HCT116 (cell line): ENCODE data around the gene GLYR1. TPM values are rescaled to one million over a fixed set of nuclear protein-coding genes. Genes with fewer than 3 reads are reported as not detected.
A peak's percentile ranks its signal among the peaks of the same experiment; 100 is the strongest.

Experiments
- ATAC-seq: fragments of 200-7000 bp; cut with Tn5 transposase; 2 replicates; pipeline ENCODE4 v1.9.1; 2020; ENCODE audit warnings: mild to moderate bottlenecking, moderate library complexity
- BruUV-seq: library from RNA; stranded (reverse); fragments of 400-500 nt; replicated peaks from 2 replicates; lab custom pipeline; 2021; lab: Mats Ljungman, UMichigan
- CTCF ChIA-PET: fragments of 300-600 bp; sonication (Branson Sonifier 250); formaldehyde crosslinking; loops from one replicate; lab custom pipeline; 2021; ENCODE audit warnings: antibody characterized with exemption; lab: Charles Lee
- POLR2A ChIA-PET: fragments of 300-600, 350-600 bp; sonication (Branson Sonifier 250); formaldehyde crosslinking; loops from one replicate; lab custom pipeline; 2021; ENCODE audit warnings: antibody characterized with exemption; lab: Charles Lee
- RAD21 ChIA-PET, 2 experiments: fragments of 300-600 bp; sonication (Branson Sonifier 250); formaldehyde crosslinking; loops; one replicate each; lab custom pipeline; 2023; ENCODE audit warnings: low total read pairs in 2 of 2; ENCODE audit not compliant: uncharacterized antibody in 2 of 2, unreplicated experiment in 2 of 2, low non-redundant PET in 1 of 2; lab: Charles Lee
- DNase-seq: peaks from one replicate; pipeline ENCODE4 v3.0.0-alpha.2; 2010; ENCODE audit warnings: low read depth, low spot score
- H2AFZ ChIP-seq: fragments of 200-600 bp; shearing (Covaris generic), sonication (generic); 2 replicates; pipeline ENCODE4 v1.6.1; 2017; ENCODE audit warnings: low read depth, mixed run types, mixed read lengths, antibody characterized with exemption, low read length; ENCODE audit not compliant: poor library complexity, severe bottlenecking
- H3K27ac ChIP-seq: 2 replicates; pipeline ENCODE4 v1.5.1; 2012; ENCODE audit warnings: low read depth, low read length
- H3K27me3 ChIP-seq: fragments of 200-600 bp; sonication (generic); 2 replicates; pipeline ENCODE4 v1.6.1; 2016; ENCODE audit warnings: mixed run types, low read length, mixed read lengths; ENCODE audit not compliant: insufficient read depth
- H3K36me3 ChIP-seq, 2 experiments: fragments of 200-500 bp in 1 of 2; fragments of 200-600 bp in 1 of 2; sonication (Bioruptor generic) in 1 of 2; sonication (generic) in 1 of 2; 2 replicates each; pipeline versions ENCODE4 v1.5.1 to v1.6.1; 2014 to 2016; ENCODE audit warnings: low read length in 2 of 2, inconsistent platforms in 1 of 2, mixed read lengths in 1 of 2, mixed run types in 1 of 2; ENCODE audit not compliant: insufficient read depth in 2 of 2, control insufficient read depth in 1 of 2
- H3K4me1 ChIP-seq, 2 experiments: fragments of 200-600 bp in 1 of 2; sonication (generic) in 1 of 2; 2 replicates each; pipeline versions ENCODE4 v1.5.1 to v1.6.1; 2012 to 2017; ENCODE audit warnings: low read length in 2 of 2, inconsistent platforms in 1 of 2, mild to moderate bottlenecking in 1 of 2, mixed read lengths in 1 of 2, mixed run types in 1 of 2, moderate library complexity in 1 of 2; ENCODE audit not compliant: insufficient read depth in 2 of 2, control insufficient read depth in 1 of 2
- H3K4me2 ChIP-seq: fragments of 200-600 bp; sonication (generic); 2 replicates; pipeline ENCODE4 v1.6.1; 2017; ENCODE audit warnings: mixed run types, low read length, mixed read lengths
- H3K4me3 ChIP-seq, 2 experiments: fragments of 200-600 bp in 1 of 2; sonication (generic) in 1 of 2; replicated peaks in 1 of 2; 2 replicates each; pipeline ENCODE4 v1.5.1; 2011 to 2016; ENCODE audit warnings: low read length in 2 of 2, control low read depth in 1 of 2, low read depth in 1 of 2, mild to moderate bottlenecking in 1 of 2, mixed read lengths in 1 of 2, mixed run types in 1 of 2
- H3K79me2 ChIP-seq: fragments of 200-600 bp; sonication (generic); 2 replicates; pipeline ENCODE4 v1.6.1; 2017; ENCODE audit warnings: mild to moderate bottlenecking, mixed run types, low read length, moderate library complexity, mixed read lengths; ENCODE audit not compliant: insufficient read depth
- H3K9ac ChIP-seq: fragments of 200-600 bp; sonication (generic); 2 replicates; pipeline ENCODE4 v1.6.1; 2016; ENCODE audit warnings: low read length, mixed read lengths
- H3K9me2 ChIP-seq: fragments of 200-600 bp; sonication (generic), shearing (Covaris generic); 2 replicates; pipeline ENCODE4 v1.6.1; 2017; ENCODE audit warnings: mixed run types, mild to moderate bottlenecking, moderate library complexity; ENCODE audit not compliant: insufficient read depth
- H3K9me3 ChIP-seq, 2 experiments: fragments of 200-500 bp in 1 of 2; fragments of 200-600 bp in 1 of 2; sonication (Bioruptor generic) in 1 of 2; sonication (generic) in 1 of 2; 2 replicates each; pipeline ENCODE4 v1.6.1; 2014 to 2017; ENCODE audit warnings: low read length in 2 of 2, mixed read lengths in 2 of 2, inconsistent platforms in 1 of 2, low read depth in 1 of 2, mild to moderate bottlenecking in 1 of 2, mixed run types in 1 of 2, moderate library complexity in 1 of 2; ENCODE audit not compliant: control insufficient read depth in 1 of 2, insufficient read depth in 1 of 2
- H4K20me1 ChIP-seq: fragments of 200-600 bp; sonication (generic), shearing (Covaris generic); 2 replicates; pipeline ENCODE4 v1.6.1; 2017; ENCODE audit warnings: mixed run types, mild to moderate bottlenecking, moderate library complexity; ENCODE audit not compliant: insufficient read depth
- CBX3 ChIP-seq: IDR thresholded peaks from 2 replicates; pipeline ENCODE4 v1.6.1; 2012; ENCODE audit warnings: low read depth
- EGR1 ChIP-seq: IDR thresholded peaks from 2 replicates; pipeline ENCODE4 v1.6.1; 2012; ENCODE audit warnings: low read depth
- JUND ChIP-seq: IDR thresholded peaks from 2 replicates; pipeline ENCODE4 v1.6.1; 2012
- POLR2A ChIP-seq: IDR thresholded peaks from 2 replicates; pipeline ENCODE4 v1.7.0; 2011; ENCODE audit warnings: borderline replicate concordance; ENCODE audit not compliant: insufficient read depth, insufficient read length; ENCODE audit errors: extremely low read depth
- RAD21 ChIP-seq: IDR thresholded peaks from 2 replicates; pipeline ENCODE4 v1.6.1; 2012; ENCODE audit warnings: low read depth, mild to moderate bottlenecking
- intact Hi-C: fragments of 100-400 bp; cut with micrococcal nuclease; formaldehyde crosslinking; loops from 2 replicates; pipeline ENCODE4 v1.10.0; 2022
- total RNA-seq: library from RNA; stranded (reverse); gene quantifications from one replicate; pipeline ENCODE4 v1.2.1, GENCODE V29; 2021; ENCODE audit not compliant: unreplicated experiment
- TF ChIP-seq, protein P1 (sequence below): IDR thresholded peaks from 2 replicates; pipeline ENCODE4 v1.6.1; 2012
- TF ChIP-seq, protein P2 (sequence below): IDR thresholded peaks from 2 replicates; pipeline ENCODE4 v1.6.1; 2012; ENCODE audit warnings: low read depth
- TF ChIP-seq, protein P3 (sequence below), 3 experiments: fragments of 200-600 bp in 1 of 3; sonication (generic) in 1 of 3; IDR thresholded peaks in 2 of 3; conservative IDR thresholded peaks in 1 of 3; 2 replicates each; pipeline ENCODE4 v1.5.1; 2012 to 2017; ENCODE audit warnings: low read depth in 2 of 3, low read length in 2 of 3, antibody characterized with exemption in 1 of 3, borderline replicate concordance in 1 of 3, control low read depth in 1 of 3, mild to moderate bottlenecking in 1 of 3, mixed read lengths in 1 of 3, mixed run types in 1 of 3, moderate library complexity in 1 of 3; ENCODE audit not compliant: insufficient read depth in 1 of 3
- TF ChIP-seq, protein P4 (sequence below): IDR thresholded peaks from 2 replicates; pipeline ENCODE4 v1.6.1; 2011; ENCODE audit warnings: mild to moderate bottlenecking, low read length, moderate library complexity; ENCODE audit not compliant: insufficient replicate concordance; ENCODE audit errors: extremely low read depth

The GLYR1 gene
- total RNA-seq, 1 experiment from 2014 or later = 50.0 TPM

DNA sequence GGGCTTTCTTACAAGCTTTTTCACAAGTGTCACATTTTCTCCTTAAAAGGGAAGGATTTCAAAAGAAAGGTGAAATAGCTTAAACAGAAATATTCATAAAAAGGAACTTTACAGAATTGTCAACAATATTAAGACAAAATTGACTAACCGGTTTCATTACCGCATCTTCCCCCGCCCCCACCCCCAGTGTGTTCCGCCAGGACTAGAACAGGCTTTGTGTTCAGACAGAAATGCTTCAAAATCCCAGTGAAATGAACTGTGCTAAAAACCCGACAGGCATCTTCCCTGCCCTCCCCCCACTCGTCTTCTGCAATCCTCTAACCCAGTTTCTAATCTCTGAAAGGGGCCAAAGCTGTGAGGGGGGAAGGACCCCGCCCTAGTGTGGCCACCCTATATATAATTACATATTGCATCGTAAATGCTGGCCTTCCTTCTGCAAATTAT lies 43.7 kb downstream of the GLYR1 start:
- TF ChIP-seq RAD21 (no peak), JUND (no peak), EGR1 (no peak), POLR2A (no peak), CBX3 (no peak)
- TF ChIP-seq, protein P1, sequence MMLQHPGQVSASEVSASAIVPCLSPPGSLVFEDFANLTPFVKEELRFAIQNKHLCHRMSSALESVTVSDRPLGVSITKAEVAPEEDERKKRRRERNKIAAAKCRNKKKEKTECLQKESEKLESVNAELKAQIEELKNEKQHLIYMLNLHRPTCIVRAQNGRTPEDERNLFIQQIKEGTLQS = no peak
- TF ChIP-seq, protein P2, sequence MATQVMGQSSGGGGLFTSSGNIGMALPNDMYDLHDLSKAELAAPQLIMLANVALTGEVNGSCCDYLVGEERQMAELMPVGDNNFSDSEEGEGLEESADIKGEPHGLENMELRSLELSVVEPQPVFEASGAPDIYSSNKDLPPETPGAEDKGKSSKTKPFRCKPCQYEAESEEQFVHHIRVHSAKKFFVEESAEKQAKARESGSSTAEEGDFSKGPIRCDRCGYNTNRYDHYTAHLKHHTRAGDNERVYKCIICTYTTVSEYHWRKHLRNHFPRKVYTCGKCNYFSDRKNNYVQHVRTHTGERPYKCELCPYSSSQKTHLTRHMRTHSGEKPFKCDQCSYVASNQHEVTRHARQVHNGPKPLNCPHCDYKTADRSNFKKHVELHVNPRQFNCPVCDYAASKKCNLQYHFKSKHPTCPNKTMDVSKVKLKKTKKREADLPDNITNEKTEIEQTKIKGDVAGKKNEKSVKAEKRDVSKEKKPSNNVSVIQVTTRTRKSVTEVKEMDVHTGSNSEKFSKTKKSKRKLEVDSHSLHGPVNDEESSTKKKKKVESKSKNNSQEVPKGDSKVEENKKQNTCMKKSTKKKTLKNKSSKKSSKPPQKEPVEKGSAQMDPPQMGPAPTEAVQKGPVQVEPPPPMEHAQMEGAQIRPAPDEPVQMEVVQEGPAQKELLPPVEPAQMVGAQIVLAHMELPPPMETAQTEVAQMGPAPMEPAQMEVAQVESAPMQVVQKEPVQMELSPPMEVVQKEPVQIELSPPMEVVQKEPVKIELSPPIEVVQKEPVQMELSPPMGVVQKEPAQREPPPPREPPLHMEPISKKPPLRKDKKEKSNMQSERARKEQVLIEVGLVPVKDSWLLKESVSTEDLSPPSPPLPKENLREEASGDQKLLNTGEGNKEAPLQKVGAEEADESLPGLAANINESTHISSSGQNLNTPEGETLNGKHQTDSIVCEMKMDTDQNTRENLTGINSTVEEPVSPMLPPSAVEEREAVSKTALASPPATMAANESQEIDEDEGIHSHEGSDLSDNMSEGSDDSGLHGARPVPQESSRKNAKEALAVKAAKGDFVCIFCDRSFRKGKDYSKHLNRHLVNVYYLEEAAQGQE = no peak
- TF ChIP-seq, protein P3, sequence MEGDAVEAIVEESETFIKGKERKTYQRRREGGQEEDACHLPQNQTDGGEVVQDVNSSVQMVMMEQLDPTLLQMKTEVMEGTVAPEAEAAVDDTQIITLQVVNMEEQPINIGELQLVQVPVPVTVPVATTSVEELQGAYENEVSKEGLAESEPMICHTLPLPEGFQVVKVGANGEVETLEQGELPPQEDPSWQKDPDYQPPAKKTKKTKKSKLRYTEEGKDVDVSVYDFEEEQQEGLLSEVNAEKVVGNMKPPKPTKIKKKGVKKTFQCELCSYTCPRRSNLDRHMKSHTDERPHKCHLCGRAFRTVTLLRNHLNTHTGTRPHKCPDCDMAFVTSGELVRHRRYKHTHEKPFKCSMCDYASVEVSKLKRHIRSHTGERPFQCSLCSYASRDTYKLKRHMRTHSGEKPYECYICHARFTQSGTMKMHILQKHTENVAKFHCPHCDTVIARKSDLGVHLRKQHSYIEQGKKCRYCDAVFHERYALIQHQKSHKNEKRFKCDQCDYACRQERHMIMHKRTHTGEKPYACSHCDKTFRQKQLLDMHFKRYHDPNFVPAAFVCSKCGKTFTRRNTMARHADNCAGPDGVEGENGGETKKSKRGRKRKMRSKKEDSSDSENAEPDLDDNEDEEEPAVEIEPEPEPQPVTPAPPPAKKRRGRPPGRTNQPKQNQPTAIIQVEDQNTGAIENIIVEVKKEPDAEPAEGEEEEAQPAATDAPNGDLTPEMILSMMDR (IDR thresholded peaks at IDR 0.05 in 2 of 3, conservative IDR thresholded peaks at IDR 0.05 in 1 of 3; ENCODE audit: borderline replicate concordance in 1 of 3, insufficient read depth in 1 of 3, low read depth in 2 of 3, low read length in 2 of 3) = no peak
- TF ChIP-seq, protein P4, sequence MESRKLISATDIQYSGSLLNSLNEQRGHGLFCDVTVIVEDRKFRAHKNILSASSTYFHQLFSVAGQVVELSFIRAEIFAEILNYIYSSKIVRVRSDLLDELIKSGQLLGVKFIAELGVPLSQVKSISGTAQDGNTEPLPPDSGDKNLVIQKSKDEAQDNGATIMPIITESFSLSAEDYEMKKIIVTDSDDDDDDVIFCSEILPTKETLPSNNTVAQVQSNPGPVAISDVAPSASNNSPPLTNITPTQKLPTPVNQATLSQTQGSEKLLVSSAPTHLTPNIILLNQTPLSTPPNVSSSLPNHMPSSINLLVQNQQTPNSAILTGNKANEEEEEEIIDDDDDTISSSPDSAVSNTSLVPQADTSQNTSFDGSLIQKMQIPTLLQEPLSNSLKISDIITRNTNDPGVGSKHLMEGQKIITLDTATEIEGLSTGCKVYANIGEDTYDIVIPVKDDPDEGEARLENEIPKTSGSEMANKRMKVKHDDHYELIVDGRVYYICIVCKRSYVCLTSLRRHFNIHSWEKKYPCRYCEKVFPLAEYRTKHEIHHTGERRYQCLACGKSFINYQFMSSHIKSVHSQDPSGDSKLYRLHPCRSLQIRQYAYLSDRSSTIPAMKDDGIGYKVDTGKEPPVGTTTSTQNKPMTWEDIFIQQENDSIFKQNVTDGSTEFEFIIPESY = no peak
- Histone ChIP-seq H3K4me2 (peak overlapping the region; percentile 97), H3K27me3 (no peaks in the 10 kb centered on the region), H2AFZ (no peak overlapping the region), H3K4me3 (peak overlapping the region; percentile 60 to 62), H3K36me3 (peaks cover 14 to 18% of the 10 kb centered on the region in 2 experiments; a peak in 3 of 4 replicates), H3K9ac (peak overlapping the region; percentile 76), H3K79me2 (no peaks in the 10 kb centered on the region), H4K20me1 (no peaks in the 10 kb centered on the region), H3K9me3 (no peaks in the 10 kb centered on the region), H3K27ac (peak overlapping the region; percentile 89; the same call in 1 of the 2 replicates), H3K9me2 (no peaks in the 10 kb centered on the region), H3K4me1 (peaks cover 13 to 20% of the 10 kb centered on the region in 2 experiments)
- ChIA-PET RAD21 (interaction anchor here (1.2 to 1.5 kb wide), 2 partner anchors 35 to 36 kb away, joined by 3 read pairs; partner anchors contain the start of gene ZNF500 (in 1 of the 2)), CTCF (interaction anchor here (1.0 kb wide), 1 partner anchor 239 kb away, joined by 3 read pairs; no protein-coding TSS in a partner anchor), POLR2A (interaction anchor here (0.6 to 1.6 kb wide), 4 partner anchors 11 to 141 kb away, joined by 3 to 6 read pairs (median 4); partner anchors contain the start of genes ANKS3 and DNAAF8)
- no peak for ATAC-seq
- intact Hi-C loops = no loop called here
- no TSS peak for BruUV-seq
- DNase-seq = no peak
